ENCODE data around the gene TTC7B.

GRCh38 chr14:90757452-90757851 lies 58.8 kb downstream of the TTC7B start:
- TF ChIP-seq CTCF (IDR thresholded peaks at IDR 0.05) (no peak), EZH2 (IDR thresholded peaks at IDR 0.05; ENCODE audit: borderline replicate concordance, insufficient read depth, low read depth, low read length, poor library complexity, severe bottlenecking) (no peak)
